Gastrocnemius medialis (tissue), 4 donors: ENCODE results near the gene PRPSAP2.

Experiments
- POLR2A ChIP-seq, 2 donors: fragments of 450-650 bp; IDR thresholded peaks; one replicate each; pipeline ENCODE4 v1.6.1; 2017; ENCODE audit warnings: antibody characterized with exemption in 2 of 2, mild to moderate bottlenecking in 2 of 2, moderate library complexity in 2 of 2
- TF ChIP-seq, protein P1 (sequence below), 5 experiments: fragments of 450-650 bp in 3 of 5; fragments of 200-600 bp in 2 of 5; sonication (generic) in 2 of 5; IDR thresholded peaks in 4 of 5; conservative IDR thresholded peaks in 1 of 5; 1 replicate in 4 of 5; 2 replicates in 1 of 5; pipeline ENCODE4 v1.5.1; 2016 to 2019; ENCODE audit warnings: antibody characterized with exemption in 5 of 5, mild to moderate bottlenecking in 3 of 5, moderate library complexity in 3 of 5

GRCh38 chr17:18933102-18934058 is 75.4 kb downstream of the PRPSAP2 start:
- TF ChIP-seq, protein P1, sequence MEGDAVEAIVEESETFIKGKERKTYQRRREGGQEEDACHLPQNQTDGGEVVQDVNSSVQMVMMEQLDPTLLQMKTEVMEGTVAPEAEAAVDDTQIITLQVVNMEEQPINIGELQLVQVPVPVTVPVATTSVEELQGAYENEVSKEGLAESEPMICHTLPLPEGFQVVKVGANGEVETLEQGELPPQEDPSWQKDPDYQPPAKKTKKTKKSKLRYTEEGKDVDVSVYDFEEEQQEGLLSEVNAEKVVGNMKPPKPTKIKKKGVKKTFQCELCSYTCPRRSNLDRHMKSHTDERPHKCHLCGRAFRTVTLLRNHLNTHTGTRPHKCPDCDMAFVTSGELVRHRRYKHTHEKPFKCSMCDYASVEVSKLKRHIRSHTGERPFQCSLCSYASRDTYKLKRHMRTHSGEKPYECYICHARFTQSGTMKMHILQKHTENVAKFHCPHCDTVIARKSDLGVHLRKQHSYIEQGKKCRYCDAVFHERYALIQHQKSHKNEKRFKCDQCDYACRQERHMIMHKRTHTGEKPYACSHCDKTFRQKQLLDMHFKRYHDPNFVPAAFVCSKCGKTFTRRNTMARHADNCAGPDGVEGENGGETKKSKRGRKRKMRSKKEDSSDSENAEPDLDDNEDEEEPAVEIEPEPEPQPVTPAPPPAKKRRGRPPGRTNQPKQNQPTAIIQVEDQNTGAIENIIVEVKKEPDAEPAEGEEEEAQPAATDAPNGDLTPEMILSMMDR (IDR thresholded peaks at IDR 0.05 in 4 of 5, conservative IDR thresholded peaks at IDR 0.05 in 1 of 5) = no peak
- no peak for TF ChIP-seq POLR2A (IDR thresholded peaks at IDR 0.05)
